B cell (primary cell): Measurements from ENCODE around the gene RBMS3. TPM values are rescaled to one million over a fixed set of nuclear protein-coding genes. Genes with fewer than 3 reads are reported as not detected.

Source experiments
- ATAC-seq: fragments of 200-7000 bp; cut with Tn5 transposase; one replicate; pipeline ENCODE4 v1.10.0; 2021; ENCODE audit warnings: low read depth, mild to moderate bottlenecking, moderate number of reproducible peaks, moderate library complexity
- CTCF ChIA-PET: fragments of 350-600 bp; sonication (Branson Sonifier 250); formaldehyde crosslinking; loops from one replicate; lab custom pipeline; 2021; ENCODE audit warnings: antibody characterized with exemption, inconsistent platforms; lab: Charles Lee
- POLR2A ChIA-PET: fragments of 350-600 bp; sonication (Branson Sonifier 250); formaldehyde crosslinking; loops from one replicate; lab custom pipeline; 2021; ENCODE audit warnings: antibody characterized with exemption; lab: Charles Lee
- DNase-seq: peaks from one replicate; pipeline ENCODE4 v3.0.0; 2013
- H2AFZ ChIP-seq: 2 replicates; pipeline ENCODE4 v1.6.1; 2012; ENCODE audit warnings: mild to moderate bottlenecking, low read depth, low read length; ENCODE audit not compliant: insufficient read depth, poor library complexity, severe bottlenecking
- H3K27ac ChIP-seq, 2 donors: 1 replicate in 1 of 2; 2 replicates in 1 of 2; pipeline ENCODE4 v1.5.1; 2012 to 2013; ENCODE audit warnings: low read length in 2 of 2, mild to moderate bottlenecking in 2 of 2, moderate library complexity in 1 of 2
- H3K27me3 ChIP-seq, 4 experiments: fragments of 200-600 bp in 1 of 4; sonication (generic) in 1 of 4; replicated peaks in 1 of 4; 1 replicate in 2 of 4; 2 replicates in 2 of 4; pipeline versions ENCODE4 v1.6.1 to v1.7.0; 2013 to 2016; ENCODE audit warnings: low read length in 3 of 4, mild to moderate bottlenecking in 2 of 4, mixed read lengths in 1 of 4, moderate library complexity in 1 of 4; ENCODE audit not compliant: insufficient read depth in 4 of 4, control insufficient read depth in 3 of 4; ENCODE audit errors: control extremely low read depth in 1 of 4
- H3K36me3 ChIP-seq, 2 experiments: replicated peaks in 1 of 2; 1 replicate in 1 of 2; 2 replicates in 1 of 2; pipeline versions ENCODE4 v1.6.1 to v1.7.1; 2013; ENCODE audit warnings: low read length in 1 of 2; ENCODE audit not compliant: insufficient read depth in 2 of 2, control insufficient read depth in 1 of 2; ENCODE audit errors: control extremely low read depth in 1 of 2, extremely low read depth in 1 of 2
- H3K4me1 ChIP-seq, 2 donors: fragments of 200-600 bp in 1 of 2; sonication (generic) in 1 of 2; 1 replicate in 1 of 2; 2 replicates in 1 of 2; pipeline versions ENCODE4 v1.5.1 to v1.6.1; 2013 to 2017; ENCODE audit warnings: low read length in 2 of 2; ENCODE audit not compliant: control insufficient read depth in 2 of 2, insufficient read depth in 2 of 2
- H3K4me2 ChIP-seq: replicated peaks from 2 replicates; pipeline ENCODE3; 2012; ENCODE audit warnings: mild to moderate bottlenecking, low read depth, low read length; ENCODE audit not compliant: poor library complexity, severe bottlenecking
- H3K4me3 ChIP-seq, 5 experiments: fragments of 200-600 bp in 1 of 5; sonication (generic) in 1 of 5; 1 replicate in 3 of 5; 2 replicates in 2 of 5; pipeline versions ENCODE4 v1.5.1 to v1.7.0; 2011 to 2016; ENCODE audit warnings: low read length in 4 of 5, mild to moderate bottlenecking in 4 of 5, low read depth in 2 of 5, control low read depth in 1 of 5, moderate library complexity in 1 of 5; ENCODE audit not compliant: insufficient read depth in 1 of 5; ENCODE audit errors: control extremely low read depth in 1 of 5, extremely low read depth in 1 of 5
- H3K79me2 ChIP-seq: fragments of 200-600 bp; sonication (generic); one replicate; pipeline ENCODE4 v1.6.0; 2016; ENCODE audit warnings: low read length; ENCODE audit not compliant: control insufficient read depth, insufficient read depth
- H3K9ac ChIP-seq: fragments of 200-600 bp; sonication (generic); 2 replicates; pipeline ENCODE4 v1.6.1; 2017; ENCODE audit warnings: mild to moderate bottlenecking, low read length, moderate library complexity
- H3K9me3 ChIP-seq, 3 donors: one replicate each; pipeline versions ENCODE4 v1.6.1 to v1.7.1; 2013; ENCODE audit warnings: low read length in 2 of 3; ENCODE audit not compliant: control insufficient read depth in 2 of 3, insufficient read depth in 1 of 3; ENCODE audit errors: control extremely low read depth in 1 of 3
- H4K20me1 ChIP-seq: 2 replicates; pipeline ENCODE4 v1.6.0; 2012; ENCODE audit warnings: mild to moderate bottlenecking, low read length; ENCODE audit not compliant: insufficient read depth, control insufficient read depth, poor library complexity, severe bottlenecking
- H3K27ac Mint-ChIP-seq: one replicate; pipeline ENCODE4 v1.8.0; 2021; ENCODE audit warnings: mixed read lengths
- H3K27me3 Mint-ChIP-seq: one replicate; pipeline ENCODE4 v1.8.0; 2021; ENCODE audit warnings: mixed read lengths
- H3K4me1 Mint-ChIP-seq: one replicate; pipeline ENCODE4 v1.8.0; 2021; ENCODE audit warnings: mixed read lengths
- H3K4me3 Mint-ChIP-seq: one replicate; pipeline ENCODE4 v1.8.0; 2021; ENCODE audit warnings: mixed read lengths
- H3K9me3 Mint-ChIP-seq: one replicate; pipeline ENCODE4 v1.8.0; 2022; ENCODE audit warnings: mixed read lengths; ENCODE audit not compliant: insufficient read depth
- CTCF ChIP-seq: fragments of 200-600 bp; IDR thresholded peaks from one replicate; pipeline ENCODE4 v1.8.0; 2022; ENCODE audit warnings: antibody characterized with exemption, mild to moderate bottlenecking
- EZH2 ChIP-seq: IDR thresholded peaks from 2 replicates; pipeline ENCODE4 v1.6.1; 2012; ENCODE audit warnings: borderline replicate concordance, low read depth, mild to moderate bottlenecking, moderate library complexity, low read length; ENCODE audit not compliant: insufficient read depth, poor library complexity, severe bottlenecking
- WGBS: methylation state at CpG from one replicate; pipeline ENCODE4 v1.1.5; 2013; ENCODE audit warnings: missing lambda C conversion rate; ENCODE audit not compliant: insufficient coverage; 5-methylcytosine and 5-hydroxymethylcytosine counted together
- intact Hi-C: fragments of 100-400 bp; cut with micrococcal nuclease; formaldehyde crosslinking; loops from one replicate; pipeline ENCODE4 v1.10.0; 2022
- polyA plus RNA-seq: library from polyadenylated mRNA; depleted of rRNA; stranded (reverse); fragments of >200 nt; gene quantifications from 2 replicates; pipeline ENCODE4 v1.2.3, GENCODE V29; 2012
- total RNA-seq, 2 donors: library from RNA; stranded (reverse); fragments of 120-200 nt in 1 of 2; gene quantifications; 1 replicate in 1 of 2; 2 replicates in 1 of 2; pipeline versions ENCODE4 v1.2.3 to v1.2.4, GENCODE V29; 2013 to 2022

RBMS3 gene
- total and polyA plus RNA-seq, 2 donors (not counting 1 experiment from before 2014, with no cell fraction given), result not detected

DNA sequence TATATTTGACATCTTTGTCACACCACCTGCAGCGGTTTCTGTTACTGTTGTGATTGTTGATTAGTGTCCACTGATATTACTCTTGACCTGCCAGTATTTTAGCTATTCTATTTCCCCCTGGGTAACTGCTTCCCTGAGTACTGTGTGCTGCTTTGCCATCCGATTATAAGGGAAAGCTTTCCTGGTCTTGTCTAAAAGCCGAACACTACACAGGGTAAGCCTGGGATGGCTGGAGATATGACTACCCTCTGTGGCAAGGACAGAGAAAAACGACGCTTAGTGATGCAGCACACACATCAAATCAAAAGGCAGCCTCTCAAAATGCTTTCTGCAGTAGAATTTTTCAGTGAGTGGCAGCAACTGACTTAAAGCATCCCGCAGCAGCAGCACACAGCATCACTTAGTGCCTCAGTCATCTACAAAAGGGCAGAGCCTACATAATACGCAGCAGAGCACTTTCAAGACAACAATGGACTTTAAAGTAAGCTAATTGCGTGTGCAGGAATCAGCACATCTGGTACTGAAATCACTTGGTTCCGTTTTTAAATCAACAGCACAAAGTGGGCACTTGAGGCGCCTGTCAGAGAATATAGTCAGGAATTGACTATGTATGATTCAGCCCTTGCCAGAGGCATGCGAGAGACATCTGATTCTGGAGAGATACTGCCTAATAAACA lies 669.2 kb downstream of the RBMS3 start:
- no peak overlapping the region for H2AFZ ChIP-seq
- no peaks in the 10 kb centered on the region for H3K27me3 Mint-ChIP-seq
- no peaks in the 10 kb centered on the region for H3K4me1 Mint-ChIP-seq
- no peaks in the 10 kb centered on the region for H3K36me3 ChIP-seq
- H3K79me2 ChIP-seq, result no peaks in the 10 kb centered on the region
- no peak overlapping the region for H3K4me3 ChIP-seq
- no peaks in the 10 kb centered on the region for H3K9me3 ChIP-seq
- DNase-seq (no peak), ATAC-seq (no peak)
- WGBS, result 91% methylated on average over 8 of the region's 11 CpGs
- no peak overlapping the region for H3K4me2 ChIP-seq
- H3K9me3 Mint-ChIP-seq, result no peaks in the 10 kb centered on the region
- no peak overlapping the region for H3K9ac ChIP-seq
- H3K27me3 ChIP-seq, result no peaks in the 10 kb centered on the region
- H3K4me3 Mint-ChIP-seq, result no peak overlapping the region
- intact Hi-C loops, result no loop called here
- POLR2A ChIA-PET, result no interaction called here
- CTCF ChIA-PET, result no interaction called here
- TF ChIP-seq EZH2 (no peak), CTCF (no peak)
- H3K27ac ChIP-seq, result no peak overlapping the region
- no peak overlapping the region for H3K27ac Mint-ChIP-seq
- H4K20me1 ChIP-seq, result no peaks in the 10 kb centered on the region
- H3K4me1 ChIP-seq, result no peaks in the 10 kb centered on the region

DNA sequence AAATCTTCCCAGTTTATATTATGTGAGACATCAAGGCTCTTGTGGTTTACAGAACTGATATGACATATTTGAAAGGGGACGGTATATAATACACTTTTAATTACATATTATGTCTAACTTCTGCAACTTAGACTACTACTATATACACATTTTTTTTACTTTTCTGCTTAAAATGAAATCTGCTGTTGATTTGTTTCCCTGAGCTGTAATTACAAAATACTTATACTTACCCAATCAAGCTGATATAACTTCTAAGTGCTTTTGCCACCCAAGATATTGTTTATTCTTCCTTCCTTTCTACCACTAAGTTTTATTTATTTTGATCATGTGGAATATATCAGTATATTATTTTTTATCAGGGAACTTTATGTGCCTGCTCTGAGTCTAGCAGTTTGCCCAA lies 671.6 kb downstream of the RBMS3 start:
- Histone ChIP-seq H3K36me3 (no peaks in the 10 kb centered on the region), H2AFZ (no peak overlapping the region), H3K4me2 (no peak overlapping the region), H3K27me3 (no peaks in the 10 kb centered on the region), H3K9ac (no peak overlapping the region), H3K4me3 (no peak overlapping the region), H3K79me2 (no peaks in the 10 kb centered on the region), H3K9me3 (no peaks in the 10 kb centered on the region), H3K4me1 (no peaks in the 10 kb centered on the region), H3K27ac (no peak overlapping the region), H4K20me1 (no peaks in the 10 kb centered on the region)
- Mint-ChIP-seq H3K27ac (no peak overlapping the region), H3K4me3 (no peak overlapping the region), H3K9me3 (no peaks in the 10 kb centered on the region), H3K27me3 (no peaks in the 10 kb centered on the region), H3K4me1 (no peaks in the 10 kb centered on the region)
- ChIA-PET CTCF (no interaction called here), POLR2A (no interaction called here)
- TF ChIP-seq CTCF (no peak), EZH2 (no peak)
- WGBS, result no CpG with 5 or more reads among the region's 1 CpG
- intact Hi-C loops, result no loop called here
- DNase-seq, result no peak
- no peak for ATAC-seq
